ENCODE results near the gene TNFSF8.

DNA sequence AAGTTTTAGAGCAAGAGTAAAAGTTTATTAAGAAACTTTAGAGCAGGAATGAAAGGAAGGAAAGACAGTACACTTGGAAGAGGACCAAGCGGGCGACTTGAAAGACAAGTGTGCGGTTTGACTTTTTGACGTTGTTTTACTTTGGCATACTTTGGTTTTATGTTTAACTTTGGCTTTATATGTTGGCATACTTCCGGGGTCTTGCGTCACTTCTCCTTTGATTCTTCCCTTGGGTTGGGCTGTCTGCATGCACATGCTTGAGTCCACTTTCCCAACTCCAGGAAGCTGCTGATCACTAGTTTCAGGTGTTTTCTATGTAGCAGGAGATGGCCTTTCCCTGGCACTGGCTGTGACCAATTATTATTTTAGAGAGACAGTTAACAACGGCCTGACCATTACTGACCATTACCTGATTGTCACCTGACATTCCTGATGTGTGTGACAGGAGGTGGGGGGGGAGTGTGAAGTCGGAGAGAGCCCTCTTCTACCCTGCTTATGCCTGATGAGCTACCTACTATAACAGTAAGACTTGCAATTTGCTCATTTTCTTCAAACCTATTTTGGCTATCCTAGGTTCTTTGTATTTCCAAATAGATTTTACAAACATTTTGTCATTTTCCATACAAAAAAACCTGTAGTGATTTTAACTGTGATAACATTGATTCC is 45.5 kb downstream of the TNFSF8 start:
- TF ChIP-seq, protein P1, sequence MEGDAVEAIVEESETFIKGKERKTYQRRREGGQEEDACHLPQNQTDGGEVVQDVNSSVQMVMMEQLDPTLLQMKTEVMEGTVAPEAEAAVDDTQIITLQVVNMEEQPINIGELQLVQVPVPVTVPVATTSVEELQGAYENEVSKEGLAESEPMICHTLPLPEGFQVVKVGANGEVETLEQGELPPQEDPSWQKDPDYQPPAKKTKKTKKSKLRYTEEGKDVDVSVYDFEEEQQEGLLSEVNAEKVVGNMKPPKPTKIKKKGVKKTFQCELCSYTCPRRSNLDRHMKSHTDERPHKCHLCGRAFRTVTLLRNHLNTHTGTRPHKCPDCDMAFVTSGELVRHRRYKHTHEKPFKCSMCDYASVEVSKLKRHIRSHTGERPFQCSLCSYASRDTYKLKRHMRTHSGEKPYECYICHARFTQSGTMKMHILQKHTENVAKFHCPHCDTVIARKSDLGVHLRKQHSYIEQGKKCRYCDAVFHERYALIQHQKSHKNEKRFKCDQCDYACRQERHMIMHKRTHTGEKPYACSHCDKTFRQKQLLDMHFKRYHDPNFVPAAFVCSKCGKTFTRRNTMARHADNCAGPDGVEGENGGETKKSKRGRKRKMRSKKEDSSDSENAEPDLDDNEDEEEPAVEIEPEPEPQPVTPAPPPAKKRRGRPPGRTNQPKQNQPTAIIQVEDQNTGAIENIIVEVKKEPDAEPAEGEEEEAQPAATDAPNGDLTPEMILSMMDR (IDR thresholded peaks at IDR 0.05) = no peak
- TF ChIP-seq ZFX (IDR thresholded peaks at IDR 0.05; ENCODE audit: borderline replicate concordance) = no peak

All from 22Rv1 (cell line).